HG03095 (cell line): ENCODE results near the gene ARHGAP12.

Source experiments
- ATAC-seq: cut with Tn5 transposase; IDR thresholded peaks from one replicate; pipeline ENCODE4 v1.9.1; 2021; ENCODE audit warnings: moderate library complexity; ENCODE audit not compliant: unreplicated experiment

ARHGAP12 gene

DNA sequence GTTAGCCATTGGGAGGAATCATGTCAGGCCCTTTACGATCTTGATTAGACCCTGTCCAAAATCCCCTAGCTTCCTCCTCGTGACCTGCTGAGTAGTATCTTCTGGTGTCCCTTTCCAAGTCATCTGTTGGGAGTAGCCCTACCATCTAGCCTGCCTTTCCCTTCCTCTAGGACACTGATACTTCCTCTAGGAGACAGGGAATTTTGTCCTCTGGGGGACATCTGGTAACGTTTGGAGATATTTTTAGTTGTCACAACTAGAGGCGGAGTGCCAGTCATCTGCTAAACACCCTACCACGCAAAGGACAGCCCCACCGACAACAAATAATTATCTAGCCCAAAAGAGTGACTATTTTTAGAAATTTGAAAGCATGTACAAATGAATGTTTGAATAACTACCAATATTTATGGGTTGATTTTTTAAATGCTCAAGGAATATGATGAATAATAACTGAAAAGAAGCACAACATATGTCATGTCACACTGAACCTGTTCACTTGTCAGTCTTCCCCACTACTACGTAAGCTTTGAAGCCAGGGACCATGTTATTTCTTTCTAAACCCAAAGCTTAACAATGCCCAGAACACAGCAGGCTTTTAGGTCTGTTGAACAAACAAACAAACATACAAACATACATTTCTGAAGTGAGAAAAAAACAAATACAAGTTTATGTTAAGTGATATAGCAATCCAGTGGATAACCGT is 105.9 kb downstream of the ARHGAP12 start:
- no peak for ATAC-seq

DNA sequence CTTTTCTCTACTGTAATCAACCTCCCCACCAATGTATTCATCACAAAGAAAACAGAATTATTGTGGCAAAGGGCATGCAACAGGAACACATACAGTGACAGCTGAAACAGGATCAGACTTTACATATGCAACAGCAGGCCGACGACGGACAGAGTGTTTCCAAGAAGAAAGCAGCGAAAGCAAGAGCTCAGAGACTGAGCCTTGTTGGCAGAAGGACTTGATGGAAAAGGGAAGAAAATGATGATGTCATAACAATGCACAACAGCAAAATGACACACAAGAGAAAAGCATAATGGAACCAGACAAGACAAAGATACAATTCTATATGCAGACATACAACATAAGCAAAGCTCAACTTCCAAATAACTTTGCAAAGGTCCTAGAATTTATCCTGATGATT is 106.5 kb downstream of the ARHGAP12 start:
- no peak for ATAC-seq

DNA sequence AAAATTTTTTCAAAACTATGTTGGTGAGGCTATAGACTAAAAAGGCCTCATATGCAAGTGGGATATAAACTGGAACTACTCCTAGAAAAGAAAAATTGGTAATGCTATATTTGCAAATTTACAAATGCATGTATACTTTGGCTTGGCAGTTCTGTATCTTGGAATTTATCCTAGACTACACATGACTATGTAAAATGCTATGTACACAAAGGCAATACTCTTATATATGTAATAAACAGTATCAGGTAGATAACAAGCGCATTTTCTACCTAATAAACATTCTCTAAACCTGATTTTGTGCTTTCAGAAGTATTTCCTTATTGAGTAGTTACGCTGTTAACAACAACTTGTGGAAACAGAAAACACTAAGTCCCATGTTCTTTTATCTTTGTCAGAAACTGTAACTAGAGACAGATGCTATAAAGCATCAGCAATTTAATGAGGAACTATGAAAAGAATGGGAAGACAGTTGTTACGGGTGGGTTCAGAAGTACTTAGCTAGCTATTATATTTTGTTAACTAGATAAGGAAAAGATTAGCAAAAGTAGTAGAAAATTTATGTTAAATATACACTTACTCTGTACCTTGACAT is 107.8 kb downstream of the ARHGAP12 start:
- no peak for ATAC-seq

DNA sequence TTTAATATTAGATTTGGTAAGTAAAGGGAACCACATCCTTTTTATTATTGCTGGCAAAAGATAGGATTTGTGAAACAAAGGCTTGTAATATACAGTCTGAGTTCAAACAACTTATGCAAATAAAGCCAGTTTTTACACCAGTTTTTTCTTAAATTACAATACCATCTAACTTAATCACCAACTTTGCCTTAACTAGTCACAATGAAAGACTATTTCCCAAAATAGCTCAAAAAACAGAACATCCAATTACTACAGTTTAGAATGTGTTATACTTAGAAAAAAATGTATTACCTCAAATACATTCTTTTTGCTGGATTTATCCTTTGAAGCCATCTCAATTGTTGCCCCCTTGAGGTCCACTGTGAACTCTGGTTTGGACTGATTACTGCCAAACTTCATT is 108.5 kb downstream of the ARHGAP12 start:
- no peak for ATAC-seq

DNA sequence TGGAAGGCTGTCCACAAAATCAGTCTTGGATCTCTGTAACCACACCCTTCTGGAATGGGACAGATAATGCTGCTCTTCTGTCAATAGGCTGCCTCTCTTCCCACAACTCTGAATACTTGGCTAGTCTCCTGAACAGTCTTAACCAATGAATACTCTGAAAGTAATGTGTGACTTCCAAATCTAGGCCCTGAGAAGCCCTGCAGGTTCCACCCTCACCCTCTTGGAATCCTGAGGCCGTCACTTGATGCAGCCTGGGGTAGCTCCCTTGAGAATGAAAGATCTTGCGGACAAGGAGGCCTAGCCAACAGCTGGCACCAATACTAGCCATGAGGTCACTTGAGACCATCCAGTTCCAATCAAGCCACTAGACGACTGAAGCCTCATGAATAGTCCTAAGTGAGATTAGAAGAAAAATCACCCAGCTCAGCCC is 109.2 kb downstream of the ARHGAP12 start:
- ATAC-seq = no peak

DNA sequence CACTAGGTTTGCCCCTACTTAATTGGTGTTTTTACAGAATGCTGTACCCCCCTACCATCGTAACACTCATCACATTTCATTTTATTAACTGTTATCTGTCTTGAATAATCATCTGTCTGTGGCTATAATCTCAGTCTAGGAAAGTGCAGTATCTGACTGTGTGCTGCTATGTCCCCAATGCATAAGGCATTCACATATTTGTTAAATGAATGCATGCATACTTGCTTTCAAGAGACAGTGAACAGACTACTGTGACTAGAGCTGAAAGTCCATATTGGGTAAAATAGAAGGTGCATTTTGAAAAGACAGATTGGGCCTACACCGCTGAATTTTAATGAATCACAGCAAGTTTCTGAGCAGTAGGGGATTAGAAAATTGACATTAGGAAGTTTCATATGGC is 112.3 kb downstream of the ARHGAP12 start:
- no peak for ATAC-seq

DNA sequence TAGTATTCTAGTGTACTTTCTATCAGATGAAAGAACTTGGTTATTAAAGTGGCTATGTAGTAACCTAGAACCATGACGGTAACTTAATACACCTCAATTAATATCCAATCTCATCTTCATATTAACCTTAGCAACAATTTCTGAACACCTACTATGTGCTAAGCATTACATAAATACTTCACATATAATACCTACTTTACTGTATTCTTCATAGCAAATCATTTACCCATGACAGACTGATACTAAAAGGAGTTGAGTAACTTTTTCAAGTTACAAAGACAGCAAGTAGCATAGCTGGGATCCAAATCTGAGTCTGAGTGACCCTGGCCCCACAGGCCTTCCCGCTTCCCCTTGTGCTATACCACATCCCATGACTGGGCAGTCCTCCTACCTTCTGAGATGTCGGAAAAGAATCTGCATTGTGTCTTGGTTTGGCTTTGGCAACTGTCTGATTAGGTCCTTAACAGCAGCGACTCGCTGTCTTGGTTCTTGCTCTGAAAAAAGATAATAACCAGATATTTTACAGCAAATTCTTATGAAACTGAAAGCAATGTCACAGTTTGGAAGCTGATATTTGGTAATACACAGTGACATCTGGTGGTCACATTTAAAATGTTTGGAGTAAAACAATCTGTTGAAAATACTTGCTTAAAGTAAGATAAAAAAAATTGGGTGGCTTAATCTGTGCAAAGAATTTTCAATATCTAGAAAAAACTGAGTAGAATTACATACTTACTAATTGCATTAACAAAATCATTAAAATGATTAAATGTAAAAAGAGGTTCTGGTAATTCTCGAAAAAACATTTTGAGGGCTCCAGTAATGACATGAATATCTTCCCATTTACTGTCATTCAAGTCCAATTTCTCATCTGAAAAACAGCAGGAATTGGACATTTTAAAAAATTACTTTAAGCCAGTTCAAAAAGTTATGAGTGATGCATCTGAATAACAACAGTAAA is 120.1 kb downstream of the ARHGAP12 start:
- no peak for ATAC-seq

DNA sequence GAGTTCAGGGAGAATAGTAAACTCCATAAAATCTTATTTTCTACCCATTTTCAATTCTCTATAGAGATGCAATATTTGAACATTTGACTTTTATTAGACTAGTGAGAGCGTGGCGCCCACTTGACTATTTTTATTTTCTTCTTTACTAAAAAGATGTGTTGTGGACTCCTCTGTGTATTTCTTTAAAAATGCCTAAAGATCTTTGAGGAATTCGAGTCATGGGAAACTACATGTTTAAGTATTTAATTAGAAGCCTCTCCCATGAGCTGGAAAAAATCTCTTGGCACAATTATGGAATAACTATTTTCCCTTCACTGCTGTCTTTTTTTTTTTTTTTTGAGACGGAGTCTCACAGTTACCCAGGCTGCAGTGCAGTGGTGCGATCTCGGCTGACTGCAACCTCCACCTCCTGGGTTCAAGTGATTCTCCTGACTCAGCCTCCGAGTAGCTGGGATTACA is 124.2 kb downstream of the ARHGAP12 start:
- ATAC-seq = no peak

DNA sequence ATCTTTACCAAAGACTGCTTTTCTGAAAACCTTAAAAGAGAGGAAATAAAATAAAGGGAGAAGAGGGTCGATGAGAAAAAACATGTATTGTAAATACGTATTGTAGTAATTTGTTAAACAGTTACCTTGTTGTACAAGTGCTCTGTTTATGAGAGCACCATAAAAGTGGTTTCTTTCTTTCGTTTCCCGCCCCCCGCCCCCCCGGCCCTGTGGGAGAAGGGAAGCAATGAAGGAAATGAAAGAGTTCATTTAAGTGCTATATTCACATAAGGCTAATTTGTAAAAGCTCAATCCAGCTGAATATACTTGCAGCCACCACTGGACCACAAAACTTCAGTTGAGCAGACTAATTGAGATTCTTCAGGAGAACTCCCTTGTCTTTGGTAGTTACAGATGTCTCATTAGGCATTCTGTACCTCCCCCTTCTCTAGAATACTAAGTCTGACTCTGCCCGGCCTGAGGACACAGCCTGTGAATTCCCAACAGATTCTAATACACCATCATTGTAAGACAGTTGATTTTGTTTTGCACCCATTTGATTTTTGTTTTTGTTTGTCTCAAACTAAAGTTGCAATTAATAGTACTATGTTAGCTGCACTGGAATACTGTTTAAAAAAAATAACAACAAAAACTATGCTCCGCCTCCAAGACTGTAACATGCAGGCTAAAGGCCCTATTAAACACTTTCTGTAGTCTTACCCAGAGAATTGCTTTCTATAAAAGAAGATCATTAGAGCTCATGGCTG is 124.9 kb downstream of the ARHGAP12 start:
- ATAC-seq = no peak

DNA sequence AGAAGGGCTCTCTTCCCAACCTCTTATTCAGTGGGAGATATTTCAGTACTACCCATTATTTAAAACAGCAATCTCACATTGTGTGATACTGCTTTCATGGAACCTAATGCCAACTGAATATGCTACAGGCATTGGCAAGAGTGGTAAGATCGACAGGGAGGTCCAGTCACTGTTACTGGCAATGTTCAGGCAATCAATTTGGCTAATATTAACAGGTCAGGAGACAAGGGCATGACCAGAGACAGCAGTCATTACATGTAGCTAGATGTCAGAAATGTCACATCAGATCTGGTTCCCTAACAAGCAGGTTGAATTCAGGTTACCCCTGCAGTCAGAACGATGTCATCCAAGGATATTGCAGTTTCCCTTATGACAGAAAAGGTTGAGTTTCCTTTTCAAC is 129.4 kb downstream of the ARHGAP12 start:
- ATAC-seq = no peak

DNA sequence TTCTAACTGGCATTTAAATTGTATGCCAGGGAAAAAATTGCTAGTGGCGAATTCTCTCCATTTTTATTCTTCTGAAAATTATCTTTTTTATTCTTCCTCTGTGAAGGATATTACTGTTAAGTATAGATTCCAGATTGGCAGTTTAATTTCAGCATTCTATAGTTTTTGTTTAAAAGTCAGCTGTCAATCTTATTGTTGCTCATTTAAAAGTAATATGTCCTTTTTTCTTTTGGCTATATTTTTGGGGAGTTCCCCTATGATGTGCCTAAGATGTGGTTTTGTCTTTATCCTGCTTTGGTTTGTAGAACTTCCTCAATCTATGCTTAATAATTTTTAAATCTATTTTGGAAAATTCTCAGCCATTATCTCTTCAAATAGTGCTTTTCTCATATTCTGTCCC is 135.9 kb downstream of the ARHGAP12 start:
- ATAC-seq = no peak

DNA sequence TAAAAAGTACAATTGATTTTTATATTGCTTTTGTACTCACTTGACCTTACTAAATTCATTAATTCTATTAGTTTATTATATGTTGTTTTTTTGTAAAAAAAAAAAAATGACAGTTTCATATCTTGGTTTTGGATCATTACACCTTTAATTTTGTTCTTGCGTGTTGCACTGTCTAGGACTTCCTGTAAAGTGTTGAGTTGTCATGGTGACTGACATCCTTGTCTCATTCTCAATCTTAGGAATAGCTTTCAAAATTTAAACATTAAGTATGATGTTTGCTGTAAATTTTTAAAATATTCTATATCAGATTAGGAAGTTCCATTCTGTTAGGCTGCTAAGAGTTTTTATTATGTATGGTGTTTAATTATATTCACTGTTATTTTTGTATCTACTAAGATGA is 139.1 kb downstream of the ARHGAP12 start:
- ATAC-seq = no peak

DNA sequence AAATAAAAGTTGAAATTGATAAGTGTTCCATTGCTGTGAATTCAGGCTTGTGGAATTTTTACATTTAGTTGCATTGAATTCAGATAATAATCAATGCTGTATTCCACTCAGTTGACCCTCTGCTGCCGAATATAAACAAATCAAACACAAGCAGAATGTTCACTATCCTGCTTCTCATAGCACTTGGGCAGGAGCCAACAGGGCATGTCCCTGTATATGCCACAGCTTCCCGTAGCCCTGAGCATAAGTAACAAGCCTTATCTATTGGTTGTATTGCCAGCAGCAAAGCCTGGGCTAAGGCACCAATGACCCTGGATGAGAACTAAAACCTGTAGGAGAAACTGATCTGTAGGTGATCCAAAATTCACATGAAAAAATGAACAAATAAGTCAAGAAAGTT is 145.9 kb downstream of the ARHGAP12 start:
- ATAC-seq = no peak

DNA sequence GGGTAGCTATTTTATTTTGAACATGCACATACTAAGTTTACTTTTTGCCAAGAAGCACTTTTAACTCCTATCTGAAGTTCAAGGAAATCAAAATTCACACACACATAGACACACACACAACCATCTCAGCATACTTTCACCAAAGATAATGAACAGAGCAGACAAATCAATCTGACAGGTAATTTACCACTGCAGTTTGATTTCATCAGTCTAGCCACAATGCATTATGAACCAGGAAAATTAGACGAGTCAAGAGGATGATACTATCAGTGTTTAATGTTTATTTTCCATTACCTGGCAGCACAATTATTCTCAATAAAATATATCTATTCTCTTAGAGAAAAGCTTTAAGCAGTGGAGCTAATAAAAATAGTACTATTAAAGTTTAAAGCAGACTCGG is 147.9 kb downstream of the ARHGAP12 start:
- no peak for ATAC-seq

DNA sequence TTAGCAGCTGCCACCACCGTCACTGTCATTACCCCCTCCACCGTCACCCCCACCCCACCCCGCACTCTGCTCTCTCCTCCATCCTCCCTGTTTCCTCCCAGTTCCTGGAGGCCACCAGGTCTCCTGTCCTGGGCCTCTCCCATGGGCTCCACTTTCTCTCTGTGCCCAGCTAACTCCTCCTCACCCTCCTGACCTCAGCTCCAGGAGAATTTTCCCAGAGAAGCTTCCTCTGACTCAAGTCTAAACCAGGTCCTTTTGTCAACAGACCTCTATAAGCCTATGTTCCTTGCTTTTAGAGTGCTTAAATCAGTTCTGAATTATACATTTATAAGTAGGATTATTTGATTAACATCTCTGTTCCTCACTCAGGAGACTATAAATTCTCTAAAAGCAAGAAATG is 150.0 kb downstream of the ARHGAP12 start:
- no peak for ATAC-seq

DNA sequence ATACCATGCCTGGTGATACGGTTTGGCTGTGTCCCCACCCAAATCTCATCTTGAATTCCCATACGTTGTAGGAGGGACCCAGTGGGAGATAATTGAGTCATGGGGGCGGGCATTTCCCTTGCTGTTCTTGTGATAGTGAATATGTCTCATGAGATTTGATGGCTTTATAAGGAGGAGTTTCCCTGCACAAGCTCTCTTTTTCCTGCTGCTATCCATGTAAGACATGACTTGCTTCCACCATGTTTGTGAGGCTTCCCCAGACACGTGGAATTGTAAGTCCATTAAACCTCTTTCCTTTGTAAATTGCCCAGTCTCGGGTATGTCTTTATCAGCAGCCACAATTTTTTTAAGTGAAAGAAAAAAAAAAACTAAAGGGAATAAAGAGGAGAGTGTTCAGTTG is 152.5 kb downstream of the ARHGAP12 start:
- no peak for ATAC-seq

DNA sequence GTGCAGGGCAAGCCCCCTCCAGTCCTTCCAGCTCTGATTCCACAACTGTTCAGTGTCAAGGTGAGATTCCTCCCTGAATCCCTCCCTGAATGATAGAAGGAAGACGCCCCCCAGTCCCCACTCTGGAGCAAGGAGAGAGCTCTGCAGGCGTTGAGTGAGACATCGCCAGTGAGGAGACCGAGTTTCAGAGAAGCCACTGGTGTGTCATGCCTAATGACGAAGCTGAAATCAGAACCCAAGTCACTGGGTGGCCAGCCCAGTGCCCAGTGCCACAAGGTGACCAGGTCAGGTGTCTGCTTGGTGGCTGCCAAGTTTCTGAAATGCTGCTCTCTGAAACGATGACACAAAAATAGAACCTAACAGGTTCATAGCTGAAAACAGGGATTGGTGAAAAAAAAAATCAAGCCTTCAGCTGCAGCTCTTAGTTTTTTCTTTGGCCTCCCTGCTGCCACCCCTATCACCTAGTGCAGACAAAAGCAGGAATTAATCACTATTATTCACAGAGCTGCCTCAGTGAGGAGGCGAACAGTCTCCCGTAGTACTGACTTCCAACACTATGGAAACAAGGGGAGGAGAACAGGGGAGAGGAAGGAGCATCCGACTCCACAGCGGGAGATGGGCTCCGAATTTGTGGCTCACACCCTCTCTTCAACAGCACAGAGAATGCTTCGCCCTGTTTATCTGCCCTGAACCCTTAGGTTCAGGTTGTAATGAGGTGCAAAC is 153.5 kb downstream of the ARHGAP12 start:
- no peak for ATAC-seq

DNA sequence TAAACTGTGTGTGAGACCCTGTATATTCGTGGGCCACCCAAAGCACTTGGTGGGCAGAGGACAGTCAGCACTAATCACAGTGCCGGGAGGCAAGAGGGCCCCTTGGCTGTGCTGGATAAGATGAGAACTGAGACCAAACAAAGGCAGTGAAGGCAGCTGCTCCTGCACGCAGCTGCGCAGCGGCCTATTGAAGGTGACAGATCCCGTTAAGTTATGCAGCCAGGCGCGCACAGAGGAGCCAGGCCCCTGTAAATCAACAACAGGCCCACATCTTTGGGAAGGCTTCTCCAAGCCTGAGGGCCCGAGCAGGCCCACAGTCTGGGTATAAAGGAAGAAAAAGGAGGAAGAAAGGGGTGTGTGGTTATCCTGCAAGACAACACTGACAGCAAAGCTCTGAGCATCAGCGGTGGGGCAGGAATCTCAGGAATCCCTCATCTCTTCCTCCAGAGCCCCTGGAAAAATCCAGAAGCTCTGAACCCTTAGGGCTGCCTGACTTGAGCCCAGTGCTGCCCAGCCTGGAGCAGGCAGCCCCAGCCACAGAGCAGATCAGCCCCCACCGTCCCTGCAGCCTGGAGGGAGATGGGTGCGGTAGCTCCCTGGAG is 154.2 kb downstream of the ARHGAP12 start:
- ATAC-seq = no peak

DNA sequence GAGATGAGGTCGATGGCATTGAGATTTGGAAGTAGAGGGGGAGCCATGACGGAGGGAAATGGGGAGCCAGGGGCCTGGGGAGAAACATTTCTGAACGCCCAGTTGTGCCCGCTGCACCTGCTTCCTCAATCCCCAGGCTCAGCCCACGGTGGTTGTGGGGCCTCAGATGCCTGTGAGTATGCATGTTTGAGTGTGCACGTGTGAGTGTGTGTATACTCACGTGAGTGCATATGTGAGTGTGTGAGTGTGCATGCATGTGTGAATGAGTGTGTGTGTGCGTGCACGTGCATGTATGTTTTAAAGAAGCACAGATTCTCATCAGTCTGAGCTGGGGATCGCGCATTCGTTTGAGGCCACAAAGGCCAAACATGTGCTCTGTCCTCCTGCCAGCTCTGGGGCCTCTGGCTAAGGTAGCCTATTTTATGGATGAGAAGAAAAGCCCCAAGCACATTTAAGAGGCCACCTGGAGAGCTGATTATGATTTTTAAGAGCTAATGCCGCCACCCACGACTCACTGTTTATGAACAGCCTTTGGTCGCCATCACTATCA is 154.8 kb downstream of the ARHGAP12 start:
- no peak for ATAC-seq
